NCI-H1092 (cell line): ENCODE measurements around the gene MRPS2.
"Not testable (repeated sequence)": the region's sequence is repeated elsewhere in the genome, so short reads cannot be mapped to it uniquely, and the experiment has no call there.

Experiments used
- DNase-seq: peaks from one replicate; lab custom pipeline; 2025; lab: John Stamatoyannopoulos, UW

Gene MRPS2

GRCh38 chr9:135501261-135502167 is 1.0 kb downstream of the MRPS2 start:
- no peak for DNase-seq

- no peak for DNase-seq
Measured at GRCh38 chr9:135502168-135502872, 1.8 kb downstream of the MRPS2 start.

DNA sequence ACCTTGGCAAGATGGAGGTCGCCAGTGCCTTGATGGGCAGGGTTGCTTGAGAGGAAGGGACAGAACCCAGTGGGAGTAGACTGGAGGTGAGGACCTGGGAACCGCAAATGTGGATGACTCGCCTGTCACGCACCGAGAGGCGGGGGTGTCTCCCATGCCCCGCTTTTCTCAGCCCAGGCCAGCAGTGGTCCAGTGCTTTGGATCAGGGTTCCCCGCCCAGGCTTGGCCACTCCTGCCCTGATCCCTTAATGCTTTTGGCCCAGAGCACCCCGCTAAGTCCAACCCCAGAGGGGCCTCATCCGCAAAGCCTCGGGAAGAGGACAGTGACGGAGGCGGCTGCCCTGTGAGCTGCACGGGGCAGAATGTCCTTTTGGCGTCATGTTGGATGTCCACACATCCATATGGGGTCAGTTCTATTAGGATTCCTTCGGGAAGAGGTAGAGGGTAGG is 2.4 kb downstream of the MRPS2 start:
- no peak for DNase-seq

- no peak for DNase-seq
Measured at GRCh38 chr9:135503371-135504261, 3.1 kb downstream of the MRPS2 start.

GRCh38 chr9:135504262-135505243 is 4.1 kb downstream of the MRPS2 start:
- DNase-seq: no peak

DNA sequence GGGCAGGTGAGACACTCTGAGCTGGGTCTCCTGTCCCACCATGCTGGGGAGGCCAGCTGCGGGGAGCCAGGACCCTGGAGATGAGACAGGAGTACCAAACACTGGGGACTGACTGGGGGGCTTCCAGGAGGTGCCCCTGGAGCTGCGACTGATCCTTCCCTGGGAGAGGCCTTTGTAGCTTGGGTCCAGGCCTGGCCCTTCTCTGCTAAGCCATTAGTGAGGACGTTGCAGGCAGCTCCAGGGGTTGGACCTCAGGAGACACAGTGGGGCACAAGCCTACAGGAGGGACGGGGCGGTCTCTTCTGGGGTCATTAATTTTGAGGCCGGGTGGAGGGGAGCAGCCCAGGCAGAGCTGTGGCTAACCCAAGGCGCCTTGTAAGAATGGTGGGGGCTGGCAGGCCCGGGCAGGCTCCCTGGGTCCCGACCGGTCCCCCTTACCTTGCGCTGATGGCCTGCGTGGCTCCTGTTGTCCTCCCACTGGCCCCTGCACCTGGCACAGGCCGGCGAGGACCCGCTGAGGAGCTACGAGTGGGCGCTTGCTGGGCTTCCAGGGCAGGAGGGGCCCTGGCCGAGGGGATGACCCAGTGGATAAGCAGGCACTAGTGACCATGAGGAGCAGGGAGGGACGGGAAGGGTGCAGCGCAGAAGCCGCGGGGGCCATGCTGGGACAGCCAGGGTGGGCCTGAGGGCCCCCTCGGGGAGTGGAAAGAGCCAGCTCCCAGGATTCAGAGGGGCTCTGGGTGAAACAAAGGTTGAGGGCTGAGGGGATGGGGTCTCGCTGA is 5.1 kb downstream of the MRPS2 start:
- DNase-seq: no peak

DNA sequence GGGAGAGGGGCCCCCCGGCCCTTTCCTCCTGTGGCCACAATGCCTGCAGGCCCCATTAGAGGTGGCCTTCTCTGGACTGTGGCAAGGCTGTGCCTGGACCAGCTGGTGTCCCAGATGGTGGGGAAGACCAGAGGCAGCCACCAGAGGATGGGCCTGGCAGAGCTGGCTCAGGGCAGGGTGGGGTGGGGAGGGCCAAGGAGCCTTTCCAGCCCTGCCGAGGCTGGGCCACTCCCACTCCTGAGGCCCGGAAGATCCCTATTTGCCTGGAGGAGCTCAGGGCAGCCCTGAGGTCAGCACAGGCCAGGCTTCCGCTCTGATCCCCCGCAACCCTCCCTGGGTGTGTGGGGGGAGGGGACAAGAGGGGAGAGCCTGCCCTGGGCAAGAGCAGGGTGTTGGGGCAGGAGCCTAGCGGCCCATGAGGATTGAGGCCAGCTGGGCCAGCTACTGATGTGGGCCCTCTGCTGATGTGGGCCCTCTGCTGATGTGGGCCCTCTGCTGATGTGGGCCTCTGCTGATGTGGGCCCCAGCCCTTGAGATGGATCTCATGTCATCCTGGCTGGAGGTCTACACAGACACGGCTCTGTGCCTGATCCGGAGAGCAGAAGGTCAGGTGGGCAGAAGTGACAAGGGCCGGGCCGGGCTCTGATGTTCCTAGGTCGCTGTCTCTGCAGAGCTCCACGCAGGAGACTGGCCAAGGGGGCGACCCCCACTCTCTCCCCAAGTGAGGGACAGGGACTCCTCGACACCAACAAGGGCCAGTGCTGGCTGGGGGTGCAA is 6.0 kb downstream of the MRPS2 start:
- DNase-seq: no peak

DNA sequence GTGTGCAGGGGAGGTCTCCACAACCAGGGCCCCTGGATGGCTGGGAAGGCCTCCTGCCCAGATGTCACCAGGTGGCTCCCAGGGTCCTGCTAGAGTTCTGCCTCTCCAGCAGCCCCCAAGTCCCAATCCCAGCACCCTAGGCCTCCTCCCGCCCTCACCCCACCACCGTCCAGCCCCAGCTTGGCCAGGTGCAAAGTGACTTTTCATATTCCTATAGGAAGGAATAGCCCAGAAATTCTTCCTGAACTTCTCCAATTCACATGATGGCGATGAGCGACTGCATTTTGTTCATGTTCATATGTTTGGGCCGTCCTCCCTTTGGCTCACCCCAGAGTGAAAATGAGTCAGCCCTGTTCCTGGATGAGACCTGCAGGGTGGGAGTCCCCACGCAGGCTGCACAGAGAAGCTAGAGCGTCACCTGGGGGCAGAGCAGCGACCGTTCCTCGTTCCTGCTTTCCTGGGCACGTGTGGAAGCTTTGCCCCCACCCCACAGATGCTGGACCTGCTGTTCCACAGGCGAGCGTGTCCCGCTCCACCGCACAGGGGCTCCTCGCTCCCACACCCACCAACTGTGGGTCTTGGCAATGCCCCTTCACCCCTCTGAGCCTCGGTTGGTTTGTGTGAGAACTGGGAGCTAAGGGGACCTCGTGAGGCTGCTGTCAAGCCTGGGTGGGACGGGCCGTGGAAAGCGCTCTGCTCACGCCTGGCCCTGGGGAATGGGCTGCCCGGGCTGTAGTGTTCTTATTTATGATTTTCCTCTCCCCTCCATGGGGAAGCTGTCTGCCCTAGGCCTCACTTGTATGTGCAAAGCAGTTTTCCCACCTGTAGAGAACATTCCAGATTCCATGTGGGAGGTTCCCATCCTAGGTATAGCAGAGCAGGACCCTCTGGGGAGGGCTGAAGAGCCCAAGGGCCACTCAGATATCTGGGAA is 6.9 kb downstream of the MRPS2 start:
- DNase-seq: no peak

GRCh38 chr9:135508211-135508820 is 7.8 kb downstream of the MRPS2 start:
- DNase-seq: no peak

DNA sequence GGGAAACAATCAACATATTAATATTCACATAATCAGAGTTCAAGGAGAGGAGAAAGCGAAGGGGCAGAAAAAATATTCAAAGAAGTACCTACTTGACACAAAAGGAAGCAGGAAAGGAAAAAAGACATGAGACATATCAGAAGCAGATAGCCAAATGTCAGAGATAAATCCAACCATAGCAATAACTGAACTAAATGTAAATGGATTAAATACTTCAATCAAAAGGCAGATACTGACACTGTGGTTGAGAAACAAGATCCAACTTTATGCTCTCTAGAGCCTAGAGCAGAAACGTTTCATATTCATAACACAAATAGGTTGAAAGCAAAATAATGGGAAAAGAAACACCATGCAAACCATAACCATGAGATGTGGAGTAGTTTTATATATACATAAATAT is 9.0 kb downstream of the MRPS2 start:
- no peak for DNase-seq

GRCh38 chr9:135512241-135512603 is 11.7 kb downstream of the MRPS2 start:
- DNase-seq: no peak

DNA sequence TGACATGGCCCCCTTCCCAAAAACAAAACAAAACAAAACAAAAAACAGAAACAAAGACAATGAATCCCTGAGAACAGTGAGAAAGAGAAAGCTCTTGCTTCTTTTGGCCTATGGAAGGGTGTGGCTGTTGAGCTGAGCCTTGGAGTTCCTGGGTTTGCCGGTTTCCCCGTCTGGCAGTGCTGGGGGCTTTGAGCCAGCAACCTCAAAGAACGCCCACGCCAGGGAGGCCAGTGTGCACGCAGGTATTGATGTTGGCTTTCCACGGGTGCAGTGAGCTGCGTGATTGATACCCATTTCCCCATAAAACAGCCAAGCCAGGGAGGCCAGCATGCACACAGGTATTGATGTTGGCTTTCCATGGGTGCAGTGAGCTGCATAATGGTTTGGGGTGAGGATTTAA is 12.4 kb downstream of the MRPS2 start:
- DNase-seq: no peak

DNA sequence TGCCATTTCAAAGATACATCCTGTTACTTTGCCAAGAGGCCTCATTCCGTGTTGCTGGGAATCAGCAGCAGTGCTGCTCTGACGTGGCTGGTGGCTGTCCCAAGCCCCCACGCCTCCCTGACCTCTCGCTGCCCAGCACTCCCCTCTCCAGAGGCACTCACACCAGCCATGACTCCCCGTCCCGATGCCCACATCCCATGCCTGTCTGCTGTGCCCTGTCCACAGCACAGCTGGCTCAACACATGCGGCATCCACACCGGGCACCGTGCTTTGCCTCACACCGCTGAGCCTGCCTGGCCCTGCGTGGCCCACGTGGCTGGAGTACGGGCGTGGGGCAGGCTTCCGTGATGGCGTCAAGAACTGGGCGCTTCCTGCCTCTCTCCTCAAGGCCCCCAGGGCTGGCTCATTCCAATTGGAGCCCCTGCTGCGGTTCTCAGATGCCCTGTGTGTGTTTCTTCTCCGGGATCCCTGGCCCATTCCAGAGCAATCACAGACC is 12.9 kb downstream of the MRPS2 start:
- DNase-seq: no peak

GRCh38 chr9:135513906-135514305 is 13.4 kb downstream of the MRPS2 start:
- DNase-seq: not testable (repeated sequence)

GRCh38 chr9:135514342-135515082 is 14.0 kb downstream of the MRPS2 start:
- DNase-seq: no peak

- DNase-seq: no peak
Measured at GRCh38 chr9:135515083-135515951, 14.8 kb downstream of the MRPS2 start.
